ENCODE results near the gene NADSYN1. TPM values are rescaled to one million over a fixed set of nuclear protein-coding genes. Genes with fewer than 3 reads are reported as not detected.

Gene NADSYN1
- total RNA-seq, 2 experiments from 2014 or later, result 70.9 to 122 TPM

DNA sequence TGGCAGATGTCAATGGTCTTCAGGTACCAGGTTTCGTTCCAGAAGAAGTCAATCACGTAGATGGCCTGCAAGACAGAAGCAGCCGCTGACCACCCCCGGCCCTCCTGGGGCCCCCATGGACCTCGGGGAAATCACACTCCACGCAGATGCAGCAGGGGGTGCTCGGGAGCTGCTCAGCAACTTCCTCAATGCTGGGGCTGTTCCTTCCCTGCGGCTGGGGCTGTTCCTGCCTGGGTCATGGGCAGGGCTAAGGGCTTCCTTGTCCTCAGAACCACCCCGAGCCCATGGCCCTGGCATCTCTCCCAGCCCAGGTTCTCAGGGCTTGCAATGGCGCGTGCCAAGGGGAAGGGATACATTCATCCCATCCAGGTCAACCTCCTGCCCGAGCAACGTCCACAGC is 15.1 kb upstream of the NADSYN1 start:
- Histone ChIP-seq H3K4me2 (ENCODE audit: low read length) (no peak overlapping the region), H3K9me3 (ENCODE audit: low read length) (no peaks in the 10 kb centered on the region), H3K4me3 (ENCODE audit: low read depth, low read length, poor library complexity, severe bottlenecking) (no peak overlapping the region), H3K27ac (ENCODE audit: low read depth, low read length, poor library complexity, severe bottlenecking) (no peak overlapping the region), H3K4me1 (ENCODE audit: insufficient read depth, low read length, poor library complexity, severe bottlenecking) (no peaks in the 10 kb centered on the region), H3K79me2 (ENCODE audit: insufficient read depth, low read depth, low read length) (no peaks in the 10 kb centered on the region), H2AFZ (ENCODE audit: low read length) (no peak overlapping the region), H3K36me3 (ENCODE audit: insufficient read depth, low read length) (peaks cover 79% of the 10 kb centered on the region), H3K9me2 (ENCODE audit: insufficient read depth, low read length) (no peaks in the 10 kb centered on the region), H4K20me1 (ENCODE audit: insufficient read depth, low read length) (no peaks in the 10 kb centered on the region)
- ChIA-PET POLR2A (no interaction called here), CTCF (ENCODE audit: unreplicated experiment) (no interaction called here)
- TF ChIP-seq, protein P1, sequence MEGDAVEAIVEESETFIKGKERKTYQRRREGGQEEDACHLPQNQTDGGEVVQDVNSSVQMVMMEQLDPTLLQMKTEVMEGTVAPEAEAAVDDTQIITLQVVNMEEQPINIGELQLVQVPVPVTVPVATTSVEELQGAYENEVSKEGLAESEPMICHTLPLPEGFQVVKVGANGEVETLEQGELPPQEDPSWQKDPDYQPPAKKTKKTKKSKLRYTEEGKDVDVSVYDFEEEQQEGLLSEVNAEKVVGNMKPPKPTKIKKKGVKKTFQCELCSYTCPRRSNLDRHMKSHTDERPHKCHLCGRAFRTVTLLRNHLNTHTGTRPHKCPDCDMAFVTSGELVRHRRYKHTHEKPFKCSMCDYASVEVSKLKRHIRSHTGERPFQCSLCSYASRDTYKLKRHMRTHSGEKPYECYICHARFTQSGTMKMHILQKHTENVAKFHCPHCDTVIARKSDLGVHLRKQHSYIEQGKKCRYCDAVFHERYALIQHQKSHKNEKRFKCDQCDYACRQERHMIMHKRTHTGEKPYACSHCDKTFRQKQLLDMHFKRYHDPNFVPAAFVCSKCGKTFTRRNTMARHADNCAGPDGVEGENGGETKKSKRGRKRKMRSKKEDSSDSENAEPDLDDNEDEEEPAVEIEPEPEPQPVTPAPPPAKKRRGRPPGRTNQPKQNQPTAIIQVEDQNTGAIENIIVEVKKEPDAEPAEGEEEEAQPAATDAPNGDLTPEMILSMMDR (conservative IDR thresholded peaks at IDR 0.05; ENCODE audit: low read length), result no peak
- no peak for TF ChIP-seq EZH2phosphoT487 (IDR thresholded peaks at IDR 0.05; ENCODE audit: borderline replicate concordance, low read depth, low read length)
- intact Hi-C loops (cut with micrococcal nuclease; ENCODE audit: unreplicated experiment), result no loop called here
- no peak for DNase-seq (ENCODE audit: low spot score)
- no TSS peak for BruUV-seq (replicated peaks)

DNA sequence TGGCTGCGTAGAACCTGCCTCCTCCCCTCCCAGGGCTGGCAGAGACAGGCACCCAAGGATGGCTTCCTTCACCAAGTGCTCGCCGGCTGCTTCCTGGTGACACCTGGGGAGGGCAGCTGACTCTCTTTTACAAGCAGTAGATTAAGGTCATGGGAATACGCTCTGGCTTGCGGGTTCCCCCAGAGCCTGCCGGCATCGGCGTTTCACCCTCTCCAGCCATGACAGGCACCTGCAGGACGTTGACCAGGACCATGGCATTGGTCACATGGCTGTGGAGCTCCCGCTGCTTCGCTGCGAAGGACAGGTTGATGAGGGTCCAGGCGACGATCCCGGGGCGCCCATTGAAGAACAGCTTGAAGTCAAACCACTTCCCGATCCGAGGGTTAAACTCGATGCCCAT is 14.4 kb upstream of the NADSYN1 start:
- Histone ChIP-seq H4K20me1 (ENCODE audit: insufficient read depth, low read length) (no peaks in the 10 kb centered on the region), H3K4me3 (ENCODE audit: low read depth, low read length, poor library complexity, severe bottlenecking) (no peak overlapping the region), H3K4me2 (ENCODE audit: low read length) (no peak overlapping the region), H3K36me3 (ENCODE audit: insufficient read depth, low read length) (peaks cover 86% of the 10 kb centered on the region), H2AFZ (ENCODE audit: low read length) (no peak overlapping the region), H3K9me3 (ENCODE audit: low read length) (no peaks in the 10 kb centered on the region), H3K27ac (ENCODE audit: low read depth, low read length, poor library complexity, severe bottlenecking) (no peak overlapping the region), H3K79me2 (ENCODE audit: insufficient read depth, low read depth, low read length) (no peaks in the 10 kb centered on the region), H3K4me1 (ENCODE audit: insufficient read depth, low read length, poor library complexity, severe bottlenecking) (no peaks in the 10 kb centered on the region), H3K9me2 (ENCODE audit: insufficient read depth, low read length) (no peaks in the 10 kb centered on the region)
- TF ChIP-seq EZH2phosphoT487 (IDR thresholded peaks at IDR 0.05; ENCODE audit: borderline replicate concordance, low read depth, low read length), result no peak
- TF ChIP-seq, protein P1 (conservative IDR thresholded peaks at IDR 0.05; ENCODE audit: low read length), result no peak
- ChIA-PET CTCF (ENCODE audit: unreplicated experiment) (no interaction called here), POLR2A (no interaction called here)
- no peak for DNase-seq (ENCODE audit: low spot score)
- BruUV-seq (replicated peaks), result no TSS peak
- intact Hi-C loops (cut with micrococcal nuclease; ENCODE audit: unreplicated experiment), result no loop called here

DNA sequence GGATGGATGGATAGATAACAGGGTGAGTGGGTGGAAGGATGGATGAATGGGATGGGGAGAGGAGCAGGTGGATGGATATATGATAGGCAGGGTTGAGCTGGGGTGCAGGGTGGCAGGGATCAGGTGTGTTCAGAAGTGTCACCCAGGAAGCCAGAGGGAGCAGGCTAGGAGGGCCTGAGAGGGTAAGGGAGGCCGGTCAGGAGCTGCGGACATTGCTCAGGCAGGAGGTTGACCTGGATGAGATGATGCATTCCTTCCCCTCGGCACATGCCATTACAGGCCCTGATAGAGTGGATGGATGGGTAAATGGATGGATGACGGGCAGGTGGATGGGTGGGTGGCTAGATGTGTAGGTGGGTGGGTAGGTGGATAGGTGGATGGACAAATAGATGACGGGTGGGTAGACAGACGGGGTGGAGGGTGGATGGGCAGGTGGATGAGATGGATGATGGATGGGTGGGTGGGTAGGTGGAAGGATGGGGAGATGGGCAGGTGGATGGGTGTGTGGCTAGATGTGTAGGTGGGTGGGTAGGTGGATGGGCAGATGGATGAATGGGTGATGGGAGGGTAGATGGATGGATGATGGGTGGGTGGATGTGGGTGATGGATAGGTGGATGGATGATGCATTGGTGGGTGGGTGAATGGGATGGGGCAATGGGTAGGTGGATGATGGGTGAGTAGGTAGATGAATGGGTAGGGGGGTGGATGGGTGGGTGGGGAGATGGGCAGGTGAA is 12.8 kb upstream of the NADSYN1 start:
- Histone ChIP-seq H3K27ac (ENCODE audit: low read depth, low read length, poor library complexity, severe bottlenecking) (no peak overlapping the region), H3K9me2 (ENCODE audit: insufficient read depth, low read length) (no peaks in the 10 kb centered on the region), H3K79me2 (ENCODE audit: insufficient read depth, low read depth, low read length) (no peaks in the 10 kb centered on the region), H3K4me1 (ENCODE audit: insufficient read depth, low read length, poor library complexity, severe bottlenecking) (no peaks in the 10 kb centered on the region), H3K4me3 (ENCODE audit: low read depth, low read length, poor library complexity, severe bottlenecking) (no peak overlapping the region), H4K20me1 (ENCODE audit: insufficient read depth, low read length) (no peaks in the 10 kb centered on the region), H3K36me3 (ENCODE audit: insufficient read depth, low read length) (peaks cover 86% of the 10 kb centered on the region), H3K9me3 (ENCODE audit: low read length) (no peaks in the 10 kb centered on the region), H2AFZ (ENCODE audit: low read length) (no peak overlapping the region), H3K4me2 (ENCODE audit: low read length) (no peak overlapping the region)
- POLR2A ChIA-PET, result interaction anchor here (0.6 kb wide), 1 partner anchor 21 kb away, joined by 3 read pairs; no protein-coding TSS in a partner anchor
- TF ChIP-seq, protein P1 (conservative IDR thresholded peaks at IDR 0.05; ENCODE audit: low read length), result no peak
- DNase-seq (ENCODE audit: low spot score), result no peak
- intact Hi-C loops (cut with micrococcal nuclease; ENCODE audit: unreplicated experiment), result no loop called here
- CTCF ChIA-PET (ENCODE audit: unreplicated experiment), result no interaction called here
- BruUV-seq (replicated peaks), result TSS peak; percentile 36
